Neural cell (in vitro differentiated cells): ENCODE measurements around the gene NRIP3.

Source experiments
- CTCF ChIP-seq: fragments of 450-650 bp; IDR thresholded peaks from 2 replicates; pipeline ENCODE4 v1.5.1; 2014; ENCODE audit warnings: antibody characterized with exemption, mild to moderate bottlenecking, moderate library complexity; ENCODE audit not compliant: poor library complexity, severe bottlenecking
- POLR2AphosphoS5 ChIP-seq: IDR thresholded peaks from 2 replicates; pipeline ENCODE4 v1.6.1; 2012

- TF ChIP-seq POLR2AphosphoS5 (no peak), CTCF (no peak)
These were observed 68.9 kb downstream of the NRIP3 start for GRCh38 chr11:8934742-8935488.
